ENCODE data around the gene SVBP. TPM values are rescaled to one million over a fixed set of nuclear protein-coding genes. Genes with fewer than 3 reads are reported as not detected.

Gene SVBP
- total RNA-seq, 1 donor from 2014 or later, result 8.2 TPM

- Mint-ChIP-seq H3K27me3 (ENCODE audit: insufficient read depth) (no peaks in the 10 kb centered on the region), H3K4me3 (no peak overlapping the region), H3K27ac (no peak overlapping the region), H3K9me3 (peaks cover 6% of the 10 kb centered on the region), H3K36me3 (ENCODE audit: low read depth) (peaks cover 33% of the 10 kb centered on the region), H3K4me1 (ENCODE audit: low read depth) (peaks cover 41% of the 10 kb centered on the region)
- intact Hi-C loops (cut with micrococcal nuclease), result loop anchor here (10.0 kb wide), 3 partner anchors 326 to 1936 kb away; partner anchors contain the start of genes BEST4, CFAP57, EBNA1BP2 and ELOVL1
- DNase-seq (ENCODE audit: low spot score), result no peak
Measured at GRCh38 chr1:42848823-42849537, 31.8 kb upstream of the SVBP start.

DNA sequence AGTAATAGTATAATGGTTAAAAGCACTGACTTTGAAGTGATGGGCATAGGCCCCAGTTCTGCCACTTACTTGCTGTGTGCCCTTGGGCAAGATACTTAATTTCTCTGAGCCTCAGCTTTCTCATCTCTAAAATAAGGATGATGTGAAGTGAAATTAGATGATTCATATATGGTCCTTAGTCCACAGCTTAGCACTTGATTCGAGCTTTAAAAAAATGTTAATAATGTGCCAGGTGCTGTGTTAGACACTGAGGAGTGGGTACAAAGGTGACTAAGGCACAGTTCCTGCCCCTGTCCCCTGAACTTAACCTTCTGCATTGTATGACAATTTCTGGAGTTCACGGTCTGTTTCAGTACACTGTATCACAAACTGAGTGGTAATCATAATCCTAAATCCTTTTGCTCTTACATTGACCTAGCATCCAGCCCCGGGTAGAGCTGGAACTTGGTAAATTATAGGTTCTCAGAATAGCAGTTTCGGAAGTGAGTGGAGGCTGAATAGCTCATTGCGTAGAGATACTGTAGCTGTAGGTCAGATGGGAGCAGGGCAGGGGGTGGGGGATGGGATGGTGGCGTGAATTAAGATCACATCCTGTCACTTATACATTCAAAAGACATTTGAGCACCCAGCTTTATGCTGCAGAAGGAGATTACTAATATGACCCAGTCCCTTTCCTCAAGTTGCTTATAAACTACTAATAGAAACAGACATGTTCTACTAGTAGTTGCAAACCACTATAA lies 30.7 kb upstream of the SVBP start:
- no peak for DNase-seq (ENCODE audit: low spot score)
- peak overlapping the region; percentile 97 for H3K4me3 Mint-ChIP-seq
- no peaks in the 10 kb centered on the region for H3K27me3 Mint-ChIP-seq (ENCODE audit: insufficient read depth)
- intact Hi-C loops (cut with micrococcal nuclease), result loop anchor here (2.0 to 10.0 kb wide), 5 partner anchors 69 to 1937 kb away; partner anchors contain the start of genes BEST4, CFAP57, EBNA1BP2 and ELOVL1
- H3K4me1 Mint-ChIP-seq (ENCODE audit: low read depth), result peaks cover 41% of the 10 kb centered on the region
- peaks cover 6% of the 10 kb centered on the region for H3K9me3 Mint-ChIP-seq
- peaks cover 33% of the 10 kb centered on the region for H3K36me3 Mint-ChIP-seq (ENCODE audit: low read depth)
- peak overlapping the region; percentile 68 for H3K27ac Mint-ChIP-seq

DNA sequence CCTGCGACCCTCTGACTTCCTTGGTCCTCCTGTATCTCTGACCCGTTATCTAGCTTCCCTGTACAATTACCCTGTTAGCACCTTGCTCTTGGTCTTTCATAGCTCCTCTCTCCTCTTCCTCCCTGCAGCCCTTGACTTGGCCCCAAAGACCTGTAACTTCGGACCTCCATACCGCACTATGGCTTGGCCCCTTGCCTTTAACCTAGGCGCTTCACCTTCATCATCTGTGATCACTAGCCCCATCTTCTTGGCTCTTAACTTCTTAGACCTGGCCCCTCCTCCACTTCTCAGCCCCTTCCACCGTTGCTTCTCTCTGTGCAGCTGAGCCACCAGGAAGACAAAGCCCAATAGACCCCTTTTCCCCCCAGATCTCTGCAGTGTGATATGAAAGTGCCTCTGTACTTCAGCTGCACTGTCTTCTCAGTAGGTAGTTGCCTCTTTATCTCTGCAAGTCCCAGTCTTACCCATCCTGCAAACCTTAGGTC lies 30.0 kb upstream of the SVBP start:
- Mint-ChIP-seq H3K27me3 (ENCODE audit: insufficient read depth) (no peaks in the 10 kb centered on the region), H3K36me3 (ENCODE audit: low read depth) (peaks cover 29% of the 10 kb centered on the region), H3K4me1 (ENCODE audit: low read depth) (peaks cover 41% of the 10 kb centered on the region), H3K9me3 (peaks cover 6% of the 10 kb centered on the region), H3K4me3 (peak overlapping the region; percentile 97), H3K27ac (peak overlapping the region; percentile 68)
- intact Hi-C loops (cut with micrococcal nuclease), result loop anchor here (2.0 to 10.0 kb wide), 5 partner anchors 68 to 1938 kb away; partner anchors contain the start of genes BEST4, CFAP57, EBNA1BP2 and ELOVL1
- no peak for DNase-seq (ENCODE audit: low spot score)

DNA sequence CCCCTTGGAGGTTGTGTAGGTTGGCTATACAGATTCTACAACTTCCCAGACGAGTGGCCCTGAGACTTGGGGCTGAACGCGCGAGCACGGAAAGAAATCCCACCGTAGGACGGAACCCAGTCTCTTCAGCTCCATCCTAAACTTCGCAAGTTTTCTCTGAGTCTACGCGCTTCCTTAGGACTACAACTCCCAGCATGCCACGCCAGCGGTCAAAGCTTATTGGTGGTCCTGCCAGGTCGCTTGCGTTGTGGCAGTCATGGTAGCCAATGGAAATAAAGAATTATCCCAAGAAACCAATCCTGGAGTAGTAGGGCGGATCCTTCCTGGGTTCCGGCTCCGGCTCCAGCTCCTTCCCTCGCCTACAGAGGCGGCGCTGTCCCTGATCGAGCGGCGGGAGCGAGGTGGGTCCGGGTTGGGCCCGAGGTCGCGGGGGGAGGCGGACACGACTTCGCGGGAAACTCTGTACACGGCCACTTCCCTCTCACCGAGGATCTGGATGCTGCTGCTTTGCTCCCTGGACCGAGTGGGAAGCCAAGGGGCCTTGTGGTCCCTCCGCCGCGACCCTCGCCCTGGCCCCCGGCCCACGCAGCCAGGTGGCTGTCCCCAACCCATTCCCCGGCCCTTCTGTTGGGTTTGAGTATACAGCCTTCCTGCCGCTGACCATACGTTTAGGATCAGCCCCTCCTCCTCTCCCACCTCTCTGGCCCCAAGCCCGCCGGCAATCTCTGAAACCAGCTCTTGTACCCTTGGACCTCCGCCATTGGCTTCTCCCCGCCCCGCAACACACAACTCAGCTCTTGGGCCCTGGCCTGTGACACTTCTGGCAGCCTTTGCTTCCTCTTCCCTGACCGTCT lies 29.3 kb upstream of the SVBP start, which contains the start of gene ZNF691:
TSS of gene ZNF691 (plus strand) at position 357 of the 854 bp plus-strand sequence. CDS start 3,046 bp downstream, outside the sequence.
- Mint-ChIP-seq H3K4me3 (peak within 1 kb of the TSS; percentile 97), H3K9me3 (peaks cover 6% of the 10 kb centered on the region), H3K4me1 (ENCODE audit: low read depth) (peaks cover 41% of the 10 kb centered on the region), H3K27ac (peak within 1 kb of the TSS; percentile 78), H3K27me3 (ENCODE audit: insufficient read depth) (no peaks in the 10 kb centered on the region), H3K36me3 (ENCODE audit: low read depth) (peaks cover 26% of the 10 kb centered on the region)
- intact Hi-C loops (cut with micrococcal nuclease), result loop anchor here (1.0 to 10.0 kb wide), 11 partner anchors 30 to 1938 kb away; partner anchors contain the start of genes BEST4, C1orf50, CCDC30 and CFAP57
- peak; percentile 86 for DNase-seq (ENCODE audit: low spot score)

DNA sequence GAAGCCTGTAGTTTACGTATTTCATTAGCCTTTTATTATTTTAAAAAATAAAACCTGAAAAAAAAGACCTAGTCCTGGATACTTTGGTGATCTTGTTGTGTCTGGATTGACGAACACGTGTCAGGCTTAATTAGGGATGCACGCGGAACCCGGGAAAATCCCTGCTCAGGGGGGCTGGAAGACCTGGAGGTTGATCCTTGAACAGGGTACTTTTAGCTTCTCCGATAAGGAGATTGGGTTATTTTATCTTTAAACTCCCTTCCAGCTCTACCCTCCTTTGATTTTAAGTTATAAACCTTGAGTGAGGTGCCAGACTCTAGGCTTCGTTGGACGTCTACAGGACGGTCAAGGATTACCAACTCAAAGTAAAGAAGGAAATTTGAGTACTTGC lies 28.7 kb upstream of the SVBP start:
- DNase-seq (ENCODE audit: low spot score), result no peak
- no peaks in the 10 kb centered on the region for H3K27me3 Mint-ChIP-seq (ENCODE audit: insufficient read depth)
- intact Hi-C loops (cut with micrococcal nuclease), result loop anchor here (1.0 to 10.0 kb wide), 11 partner anchors 30 to 1939 kb away; partner anchors contain the start of genes BEST4, C1orf50, CCDC30 and CFAP57
- H3K9me3 Mint-ChIP-seq, result peaks cover 3% of the 10 kb centered on the region
- peak overlapping the region; percentile 78 for H3K27ac Mint-ChIP-seq
- H3K4me3 Mint-ChIP-seq, result peak overlapping the region; percentile 97
- H3K4me1 Mint-ChIP-seq (ENCODE audit: low read depth), result peaks cover 41% of the 10 kb centered on the region
- H3K36me3 Mint-ChIP-seq (ENCODE audit: low read depth), result peaks cover 19% of the 10 kb centered on the region

GRCh38 chr1:42845193-42845592 lies 28.0 kb upstream of the SVBP start:
- Mint-ChIP-seq H3K9me3 (no peaks in the 10 kb centered on the region), H3K4me3 (no peak overlapping the region), H3K4me1 (ENCODE audit: low read depth) (peaks cover 41% of the 10 kb centered on the region), H3K36me3 (ENCODE audit: low read depth) (peaks cover 13% of the 10 kb centered on the region), H3K27me3 (ENCODE audit: insufficient read depth) (no peaks in the 10 kb centered on the region), H3K27ac (no peak overlapping the region)
- intact Hi-C loops (cut with micrococcal nuclease), result loop anchor here (10.0 kb wide), 3 partner anchors 330 to 1940 kb away; partner anchors contain the start of genes BEST4, CFAP57, EBNA1BP2 and ELOVL1
- DNase-seq (ENCODE audit: low spot score), result no peak

DNA sequence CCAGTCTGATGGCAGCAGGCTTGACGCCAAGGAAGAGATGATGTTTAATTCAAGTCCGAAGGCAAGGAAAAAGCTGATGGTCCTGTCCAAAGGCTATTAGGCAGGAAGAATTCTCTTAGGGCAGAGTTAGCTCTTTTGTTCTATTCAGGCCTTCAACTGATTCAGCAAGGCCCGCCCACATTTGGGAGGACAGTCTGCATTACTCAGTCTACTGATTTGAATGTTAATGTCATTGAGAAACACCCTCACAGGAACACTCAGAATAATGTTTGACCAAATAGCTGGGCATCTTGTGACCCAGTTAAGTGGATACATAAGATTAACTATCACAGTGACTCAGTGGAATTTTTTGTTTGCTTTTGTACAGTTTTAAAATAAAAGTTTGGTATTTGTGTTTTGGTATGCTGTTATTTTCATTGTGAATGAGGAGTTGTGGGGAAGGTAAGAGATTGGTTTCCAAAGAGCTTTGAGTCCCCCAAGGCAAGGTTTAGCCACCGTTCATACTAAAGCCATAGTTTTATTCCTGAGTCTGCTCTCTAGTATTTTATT lies 27.5 kb upstream of the SVBP start:
- Mint-ChIP-seq H3K27me3 (ENCODE audit: insufficient read depth) (no peaks in the 10 kb centered on the region), H3K9me3 (no peaks in the 10 kb centered on the region), H3K36me3 (ENCODE audit: low read depth) (peaks cover 9% of the 10 kb centered on the region), H3K4me1 (ENCODE audit: low read depth) (peaks cover 37% of the 10 kb centered on the region), H3K4me3 (peak overlapping the region; percentile 23), H3K27ac (no peak overlapping the region)
- intact Hi-C loops (cut with micrococcal nuclease), result loop anchor here (10.0 kb wide), 3 partner anchors 330 to 1940 kb away; partner anchors contain the start of genes BEST4, CFAP57, EBNA1BP2 and ELOVL1
- no peak for DNase-seq (ENCODE audit: low spot score)

- Mint-ChIP-seq H3K4me1 (ENCODE audit: low read depth) (peaks cover 14% of the 10 kb centered on the region), H3K9me3 (no peaks in the 10 kb centered on the region), H3K4me3 (no peak overlapping the region), H3K27me3 (ENCODE audit: insufficient read depth) (no peaks in the 10 kb centered on the region), H3K36me3 (ENCODE audit: low read depth) (no peaks in the 10 kb centered on the region), H3K27ac (no peak overlapping the region)
- DNase-seq (ENCODE audit: low spot score), result no peak
- intact Hi-C loops (cut with micrococcal nuclease), result loop anchor here (10.0 kb wide), 3 partner anchors 333 to 1943 kb away; partner anchors contain the start of genes BEST4, CFAP57, EBNA1BP2 and ELOVL1
Measured at GRCh38 chr1:42841440-42842147, 24.4 kb upstream of the SVBP start.

DNA sequence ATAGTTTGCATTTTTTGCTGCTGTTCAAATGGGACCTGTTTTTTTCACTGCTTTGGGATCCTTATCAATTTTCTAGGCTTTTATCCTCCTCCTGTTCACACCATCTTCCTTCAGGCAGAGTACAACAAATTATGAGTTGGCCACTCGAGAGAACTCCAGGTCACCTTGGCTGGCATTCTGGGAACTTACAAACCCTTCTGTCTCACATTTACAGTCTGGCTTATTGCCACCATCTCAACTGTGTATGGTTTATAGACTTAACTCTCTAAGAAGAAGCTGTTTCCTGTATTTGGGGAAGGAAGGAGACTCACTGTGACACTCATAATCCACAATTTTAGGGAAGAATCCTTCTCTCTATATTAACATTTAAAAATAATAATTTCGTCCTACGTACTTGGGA lies 23.8 kb upstream of the SVBP start:
- H3K4me3 Mint-ChIP-seq, result no peak overlapping the region
- no peak overlapping the region for H3K27ac Mint-ChIP-seq
- no peaks in the 10 kb centered on the region for H3K9me3 Mint-ChIP-seq
- DNase-seq (ENCODE audit: low spot score), result no peak
- peaks cover 10% of the 10 kb centered on the region for H3K4me1 Mint-ChIP-seq (ENCODE audit: low read depth)
- H3K36me3 Mint-ChIP-seq (ENCODE audit: low read depth), result no peaks in the 10 kb centered on the region
- intact Hi-C loops (cut with micrococcal nuclease), result loop anchor here (10.0 kb wide), 3 partner anchors 334 to 1944 kb away; partner anchors contain the start of genes BEST4, CFAP57, EBNA1BP2 and ELOVL1
- H3K27me3 Mint-ChIP-seq (ENCODE audit: insufficient read depth), result no peaks in the 10 kb centered on the region

DNA sequence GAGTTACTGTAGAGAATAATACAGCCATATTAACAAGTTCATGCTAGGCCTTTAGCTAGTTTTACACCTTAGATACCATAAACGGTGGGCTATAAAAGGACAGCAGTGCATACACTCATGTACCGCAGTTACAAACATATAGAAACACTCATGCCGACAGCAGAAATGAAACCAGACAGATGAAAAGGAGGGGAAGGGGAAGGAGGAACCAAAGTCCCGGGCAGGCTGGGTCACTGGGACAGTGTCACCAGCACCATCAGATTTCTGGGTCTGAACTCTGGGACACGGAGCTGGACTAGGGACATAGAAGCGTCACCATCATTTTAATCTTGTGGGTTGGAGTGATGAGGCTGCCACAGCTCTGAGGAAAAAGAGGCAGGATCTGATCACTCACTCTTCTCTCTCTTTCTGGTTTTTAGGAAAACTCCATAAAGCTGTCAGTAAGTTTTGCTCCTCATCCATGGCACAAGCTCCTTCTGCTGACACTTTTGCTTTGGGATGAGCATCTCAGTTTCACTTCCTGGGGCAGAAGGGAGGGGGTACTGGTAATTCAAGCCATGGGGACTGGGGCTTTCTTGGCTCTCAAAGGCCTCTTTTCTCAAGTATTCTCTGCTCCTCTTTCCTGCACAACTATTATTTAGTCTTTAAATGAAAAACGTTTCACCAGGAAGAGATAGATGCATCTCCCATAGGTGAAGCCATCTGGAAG lies 21.4 kb upstream of the SVBP start:
- Mint-ChIP-seq H3K4me1 (ENCODE audit: low read depth) (no peaks in the 10 kb centered on the region), H3K9me3 (no peaks in the 10 kb centered on the region), H3K27ac (no peak overlapping the region), H3K4me3 (no peak overlapping the region), H3K27me3 (ENCODE audit: insufficient read depth) (no peaks in the 10 kb centered on the region), H3K36me3 (ENCODE audit: low read depth) (no peaks in the 10 kb centered on the region)
- DNase-seq (ENCODE audit: low spot score), result no peak
- intact Hi-C loops (cut with micrococcal nuclease), result no loop called here

GRCh38 chr1:42837709-42838108 lies 20.5 kb upstream of the SVBP start:
- intact Hi-C loops (cut with micrococcal nuclease), result no loop called here
- no peak overlapping the region for H3K4me3 Mint-ChIP-seq
- H3K27me3 Mint-ChIP-seq (ENCODE audit: insufficient read depth), result no peaks in the 10 kb centered on the region
- no peaks in the 10 kb centered on the region for H3K36me3 Mint-ChIP-seq (ENCODE audit: low read depth)
- no peak overlapping the region for H3K27ac Mint-ChIP-seq
- no peaks in the 10 kb centered on the region for H3K4me1 Mint-ChIP-seq (ENCODE audit: low read depth)
- no peaks in the 10 kb centered on the region for H3K9me3 Mint-ChIP-seq
- DNase-seq (ENCODE audit: low spot score), result no peak

All from activated T-helper 1 cell treated with anti-CD3 and anti-CD28 coated beads, Interleukin-12 subunit alpha, Interleukin-12 subunit beta, Interleukin-2, Interleukin-4 antibody, amounts not matched to agents 30 ng/mL and 10 ng/mL and 1 ng/mL, durations not matched to agents 14 hours and 24 hours and 36 hours (primary cell).